ENCODE results near the gene NOS1AP. TPM values are rescaled to one million over a fixed set of nuclear protein-coding genes. Genes with fewer than 3 reads are reported as not detected.

Gene NOS1AP
- total RNA-seq, 1 donor from 2014 or later: 0.79 TPM

DNA sequence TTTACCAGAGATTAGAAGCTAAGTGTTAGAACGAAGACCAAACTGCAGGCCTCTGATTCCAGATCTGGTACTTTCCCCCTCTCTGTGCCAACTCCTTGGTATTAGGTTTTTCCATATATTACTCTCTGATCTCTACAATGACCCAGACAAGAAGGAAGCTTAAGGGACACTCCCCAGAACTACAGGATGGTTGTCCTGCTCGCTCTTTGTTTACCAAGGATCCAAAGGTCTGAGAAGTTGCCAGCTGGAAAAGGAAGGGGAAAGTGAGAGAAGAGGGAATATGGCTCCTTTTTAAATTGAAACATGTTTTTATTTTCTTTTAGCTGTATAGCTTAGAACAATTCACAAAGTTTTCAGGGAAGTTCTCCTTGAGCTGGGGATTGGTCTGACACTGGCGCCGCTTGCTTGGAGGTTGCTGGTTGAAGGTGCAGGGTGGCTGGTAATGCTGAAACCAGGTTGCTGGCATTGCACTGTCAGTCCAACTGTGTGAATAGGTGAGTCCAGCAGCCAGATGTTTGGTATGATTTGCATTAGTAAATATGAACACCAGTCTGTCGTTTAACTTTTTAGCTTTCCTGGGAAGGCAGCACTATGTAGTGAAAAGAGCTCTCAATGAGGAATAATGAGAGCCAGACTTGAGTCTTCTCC is 89.3 kb downstream of the NOS1AP start:
- TF ChIP-seq, protein P1, sequence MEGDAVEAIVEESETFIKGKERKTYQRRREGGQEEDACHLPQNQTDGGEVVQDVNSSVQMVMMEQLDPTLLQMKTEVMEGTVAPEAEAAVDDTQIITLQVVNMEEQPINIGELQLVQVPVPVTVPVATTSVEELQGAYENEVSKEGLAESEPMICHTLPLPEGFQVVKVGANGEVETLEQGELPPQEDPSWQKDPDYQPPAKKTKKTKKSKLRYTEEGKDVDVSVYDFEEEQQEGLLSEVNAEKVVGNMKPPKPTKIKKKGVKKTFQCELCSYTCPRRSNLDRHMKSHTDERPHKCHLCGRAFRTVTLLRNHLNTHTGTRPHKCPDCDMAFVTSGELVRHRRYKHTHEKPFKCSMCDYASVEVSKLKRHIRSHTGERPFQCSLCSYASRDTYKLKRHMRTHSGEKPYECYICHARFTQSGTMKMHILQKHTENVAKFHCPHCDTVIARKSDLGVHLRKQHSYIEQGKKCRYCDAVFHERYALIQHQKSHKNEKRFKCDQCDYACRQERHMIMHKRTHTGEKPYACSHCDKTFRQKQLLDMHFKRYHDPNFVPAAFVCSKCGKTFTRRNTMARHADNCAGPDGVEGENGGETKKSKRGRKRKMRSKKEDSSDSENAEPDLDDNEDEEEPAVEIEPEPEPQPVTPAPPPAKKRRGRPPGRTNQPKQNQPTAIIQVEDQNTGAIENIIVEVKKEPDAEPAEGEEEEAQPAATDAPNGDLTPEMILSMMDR (IDR thresholded peaks at IDR 0.05; ENCODE audit: insufficient read depth, low read length, poor library complexity, severe bottlenecking): no peak

DNA sequence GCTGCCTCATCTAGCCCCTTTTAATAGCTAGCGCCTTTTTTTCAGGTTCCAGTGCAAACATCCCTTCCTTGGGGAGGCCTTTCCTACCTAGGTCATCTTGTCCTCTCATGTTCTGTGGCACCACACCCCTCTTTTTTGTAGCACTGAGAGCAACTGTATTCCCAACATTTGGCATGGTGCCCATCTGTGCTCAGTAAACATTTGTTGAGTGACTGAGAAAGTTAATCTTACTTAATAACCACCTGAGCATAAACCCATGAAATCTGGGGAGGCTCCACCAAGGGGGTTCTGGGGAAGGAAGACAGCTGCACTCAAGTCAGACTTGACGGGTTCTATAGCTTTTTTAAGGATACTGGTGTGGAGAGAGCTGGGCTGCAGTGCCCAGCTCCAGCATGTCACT is 90.0 kb downstream of the NOS1AP start:
- no peak for DNase-seq (ENCODE audit: low read depth)
- no peak overlapping the region for H3K4me3 ChIP-seq (ENCODE audit: low read depth, low read length)
- TF ChIP-seq, protein P1 (IDR thresholded peaks at IDR 0.05; ENCODE audit: insufficient read depth, low read length, poor library complexity, severe bottlenecking): no peak
- H3K36me3 ChIP-seq (ENCODE audit: control insufficient read depth, insufficient read depth, low read length): no peaks in the 10 kb centered on the region
- no peaks in the 10 kb centered on the region for H3K27me3 ChIP-seq (ENCODE audit: control insufficient read depth, insufficient read depth, low read length)

More for the DNA sequence above, 89.3 kb downstream of the NOS1AP start:
- no peak for DNase-seq (ENCODE audit: low read depth)
- Histone ChIP-seq H3K4me3 (ENCODE audit: low read depth, low read length) (no peak overlapping the region), H3K36me3 (ENCODE audit: control insufficient read depth, insufficient read depth, low read length) (no peaks in the 10 kb centered on the region), H3K27me3 (ENCODE audit: control insufficient read depth, insufficient read depth, low read length) (no peaks in the 10 kb centered on the region)

DNA sequence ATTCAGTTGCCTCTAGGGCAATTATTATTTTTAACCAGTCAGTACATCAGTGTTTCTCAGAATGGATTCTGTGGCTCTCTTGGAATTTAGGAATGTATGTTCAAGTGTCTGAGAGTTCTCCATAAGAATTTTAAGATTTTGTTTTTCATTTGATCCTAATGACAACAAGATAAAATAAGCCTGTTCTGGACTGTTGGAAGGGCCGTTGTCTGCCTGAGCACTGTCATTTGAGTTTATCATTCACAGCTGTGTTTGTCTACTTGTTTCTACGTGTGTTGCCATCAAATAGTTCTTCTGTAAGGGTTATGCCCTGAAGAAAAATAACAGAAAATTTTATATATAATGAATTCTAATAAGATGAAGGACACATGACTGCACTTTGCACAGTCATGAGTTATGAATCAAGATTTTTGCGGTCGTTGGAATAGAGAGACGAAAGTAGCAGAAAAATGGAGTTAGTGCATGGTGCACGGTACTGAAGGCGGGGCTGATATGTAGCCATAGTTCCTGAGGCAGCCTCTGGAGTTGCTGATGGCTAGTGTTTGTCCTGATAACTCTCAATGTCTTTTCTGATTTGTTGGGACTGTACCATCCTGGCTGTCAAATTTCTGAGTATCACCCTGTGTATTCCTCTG is 92.5 kb downstream of the NOS1AP start:
- TF ChIP-seq, protein P1 (IDR thresholded peaks at IDR 0.05; ENCODE audit: insufficient read depth, low read length, poor library complexity, severe bottlenecking): no peak
- H3K36me3 ChIP-seq (ENCODE audit: control insufficient read depth, insufficient read depth, low read length): no peaks in the 10 kb centered on the region
- no peak overlapping the region for H3K4me3 ChIP-seq (ENCODE audit: low read depth, low read length)
- no peaks in the 10 kb centered on the region for H3K27me3 ChIP-seq (ENCODE audit: control insufficient read depth, insufficient read depth, low read length)
- no peak for DNase-seq (ENCODE audit: low read depth)

DNA sequence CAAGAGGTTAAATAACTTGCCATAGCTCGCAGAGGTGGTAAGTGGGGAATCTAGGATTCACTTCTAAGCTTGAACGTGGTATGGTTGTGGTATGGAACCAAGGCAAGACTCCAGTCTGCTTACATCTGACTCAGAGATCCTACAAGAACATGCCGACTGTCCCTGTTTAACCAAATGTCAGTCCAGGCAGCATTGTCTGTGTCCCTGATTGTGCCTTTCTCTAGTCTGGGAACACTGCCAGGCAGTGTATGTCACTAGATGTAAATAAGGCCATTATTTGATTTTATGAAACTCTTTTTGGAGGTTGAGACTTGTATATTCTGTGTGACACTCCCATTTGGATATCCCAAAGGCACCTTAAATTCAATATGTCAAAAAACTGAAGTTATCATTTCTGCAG is 96.0 kb downstream of the NOS1AP start:
- no peaks in the 10 kb centered on the region for H3K36me3 ChIP-seq (ENCODE audit: control insufficient read depth, insufficient read depth, low read length)
- H3K27me3 ChIP-seq (ENCODE audit: control insufficient read depth, insufficient read depth, low read length): no peaks in the 10 kb centered on the region
- H3K4me3 ChIP-seq (ENCODE audit: low read depth, low read length): no peak overlapping the region
- no peak for DNase-seq (ENCODE audit: low read depth)
- TF ChIP-seq, protein P1 (IDR thresholded peaks at IDR 0.05; ENCODE audit: insufficient read depth, low read length, poor library complexity, severe bottlenecking): no peak

DNA sequence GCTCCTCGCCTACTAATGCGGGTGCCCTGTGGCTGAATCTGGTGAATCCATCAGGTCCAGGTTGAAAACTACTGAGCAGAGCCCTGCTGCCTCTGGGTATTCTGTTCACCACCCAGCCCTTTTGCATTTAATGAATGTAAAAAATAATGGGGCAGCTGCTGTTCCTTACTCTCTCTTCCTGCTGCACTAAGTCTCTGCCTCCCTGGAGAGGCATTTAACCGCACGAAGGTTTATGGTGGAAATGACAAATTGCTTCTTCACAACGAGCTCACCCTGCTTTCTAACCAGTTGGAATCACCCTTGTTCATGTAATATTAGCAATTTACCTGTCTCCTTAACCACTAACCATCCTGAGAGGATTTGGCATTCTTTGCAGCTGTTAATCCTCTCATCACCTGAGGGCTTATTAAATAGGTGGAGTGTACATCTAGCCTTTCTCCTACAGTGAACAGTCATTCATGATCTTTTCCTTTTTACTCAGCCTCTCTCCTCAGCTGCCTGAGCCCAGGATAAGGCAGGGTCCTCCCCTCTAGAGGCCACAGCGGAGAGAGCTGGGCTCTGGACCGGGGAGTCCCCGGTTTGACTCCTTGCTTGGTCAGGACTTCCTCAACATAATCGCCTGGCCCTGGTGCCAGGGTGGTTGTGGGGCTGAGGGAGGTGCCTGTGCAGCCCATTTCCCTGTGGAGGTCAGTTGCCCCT is 97.6 kb downstream of the NOS1AP start:
- no peaks in the 10 kb centered on the region for H3K27me3 ChIP-seq (ENCODE audit: control insufficient read depth, insufficient read depth, low read length)
- DNase-seq (ENCODE audit: low read depth): no peak
- TF ChIP-seq, protein P1 (IDR thresholded peaks at IDR 0.05; ENCODE audit: insufficient read depth, low read length, poor library complexity, severe bottlenecking): no peak
- H3K36me3 ChIP-seq (ENCODE audit: control insufficient read depth, insufficient read depth, low read length): no peaks in the 10 kb centered on the region
- H3K4me3 ChIP-seq (ENCODE audit: low read depth, low read length): no peak overlapping the region

Measured in kidney epithelial cell (primary cell).